ENCODE measurements around the gene MRPS16. TPM values are rescaled to one million over a fixed set of nuclear protein-coding genes. Genes with fewer than 3 reads are reported as not detected.

MRPS16 gene
- total RNA-seq, 1 donor from 2014 or later: 52.5 TPM

DNA sequence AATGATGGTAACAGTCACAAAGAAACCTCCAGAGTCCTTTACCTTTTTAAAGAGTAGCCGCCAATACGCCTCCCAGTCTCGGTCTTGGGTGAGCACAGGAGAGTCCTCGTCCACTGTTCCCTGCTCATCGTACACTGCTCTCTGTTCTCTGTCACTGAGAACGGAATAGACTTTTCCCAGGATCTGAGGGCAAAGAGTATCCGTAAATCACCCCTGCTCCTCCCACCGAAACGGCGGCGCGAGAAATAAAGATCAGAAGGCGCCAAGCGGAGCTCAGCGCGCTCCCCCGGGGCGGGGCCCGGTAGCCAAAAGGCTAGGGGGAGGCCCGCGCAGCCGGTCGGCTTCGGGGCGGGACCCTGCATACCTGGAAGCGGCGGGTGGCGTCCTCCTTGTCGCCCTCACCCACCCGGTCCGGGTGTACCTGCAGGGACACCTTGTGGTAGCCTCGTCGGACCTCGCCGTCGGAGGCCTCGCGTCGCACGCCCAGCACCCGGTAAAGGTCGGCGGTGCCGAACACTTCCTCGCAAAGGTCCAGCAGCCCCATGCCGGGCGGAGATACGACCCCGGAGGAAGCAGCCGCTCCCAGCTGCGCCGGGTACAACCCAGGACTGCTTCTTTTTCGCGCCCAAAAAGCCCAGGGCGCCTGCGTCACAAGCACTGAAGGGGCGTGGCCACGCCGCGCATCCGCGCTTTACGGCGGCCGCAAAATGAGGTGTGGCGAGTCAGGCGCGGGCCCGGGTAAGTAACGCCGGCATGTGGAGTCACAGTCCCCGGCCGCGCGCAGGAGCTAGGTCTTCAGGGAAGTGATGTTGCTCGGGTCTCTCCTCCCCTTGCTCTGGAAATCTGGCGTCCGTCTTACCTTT lies 5.6 kb downstream of the MRPS16 start, which contains the start of gene DNAJC9:
TSS of gene DNAJC9 (minus strand) at position 610 of the 863 bp plus-strand sequence. CDS start at position 544, 66 bp downstream.
- Histone ChIP-seq H3K27ac (peak within 1 kb of the TSS; percentile 88), H3K36me3 (peaks cover 49% of the 10 kb centered on the region), H3K4me3 (peak within 1 kb of the TSS; percentile 95), H3K27me3 (no peaks in the 10 kb centered on the region), H3K9me3 (no peaks in the 10 kb centered on the region), H3K4me1 (peaks cover 32% of the 10 kb centered on the region)
- DNase-seq: peak; percentile 98
- peak; percentile 6 for TF ChIP-seq CTCF (IDR thresholded peaks at IDR 0.05)
- intact Hi-C loops (cut with DNase I): no loop called here
- ATAC-seq: peak; percentile 99

- Histone ChIP-seq H3K27ac (peak overlapping the region; percentile 88), H3K4me1 (peaks cover 27% of the 10 kb centered on the region), H3K36me3 (peaks cover 55% of the 10 kb centered on the region), H3K27me3 (no peaks in the 10 kb centered on the region), H3K4me3 (peak overlapping the region; percentile 95), H3K9me3 (no peaks in the 10 kb centered on the region)
- intact Hi-C loops (cut with DNase I): no loop called here
- DNase-seq (no peak), ATAC-seq (no peak)
- no peak for TF ChIP-seq CTCF (IDR thresholded peaks at IDR 0.05)
Observed at GRCh38 chr10:73246322-73246645, 6.2 kb downstream of the MRPS16 start.

DNA sequence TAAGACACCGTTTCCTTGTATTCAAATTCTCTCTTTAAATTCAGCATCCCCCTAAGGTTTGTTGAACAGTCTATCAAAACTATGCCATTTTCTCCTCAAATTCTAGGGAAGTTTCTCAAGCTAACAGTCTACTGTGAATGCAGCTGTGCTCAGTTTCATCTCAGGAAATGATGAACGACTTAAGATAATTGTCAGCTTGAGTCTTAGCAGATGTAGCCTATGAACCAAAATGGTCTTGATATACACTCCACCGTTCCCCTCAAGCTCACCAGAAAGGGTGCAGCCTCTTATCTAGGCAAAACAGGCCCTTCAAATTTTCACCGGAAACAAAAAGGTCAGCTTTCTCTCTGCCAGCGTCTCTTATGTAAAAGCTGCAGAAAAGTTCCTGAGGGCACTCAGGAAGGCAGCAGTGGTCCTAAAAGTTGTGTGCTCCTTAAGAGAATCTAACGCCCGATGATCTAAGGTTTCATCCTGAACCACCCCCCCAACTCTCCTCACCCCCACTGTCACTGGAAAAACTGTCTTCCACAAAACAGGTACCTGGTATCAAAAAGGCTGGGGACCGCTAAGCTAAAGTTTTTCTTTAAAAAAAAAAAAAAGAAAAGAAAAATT lies 7.5 kb downstream of the MRPS16 start:
- Histone ChIP-seq H3K27ac (no peak overlapping the region), H3K36me3 (peaks cover 68% of the 10 kb centered on the region), H3K9me3 (no peaks in the 10 kb centered on the region), H3K27me3 (no peaks in the 10 kb centered on the region), H3K4me3 (no peak overlapping the region), H3K4me1 (peaks cover 21% of the 10 kb centered on the region)
- DNase-seq: no peak
- ATAC-seq: no peak
- no peak for TF ChIP-seq CTCF (IDR thresholded peaks at IDR 0.05)
- intact Hi-C loops (cut with DNase I): no loop called here

- H3K36me3 ChIP-seq: peaks cover 78% of the 10 kb centered on the region
- peaks cover 5% of the 10 kb centered on the region for H3K4me1 ChIP-seq
- H3K4me3 ChIP-seq: no peak overlapping the region
- intact Hi-C loops (cut with DNase I): no loop called here
- TF ChIP-seq CTCF (IDR thresholded peaks at IDR 0.05): no peak
- ATAC-seq (no peak), DNase-seq (no peak)
- no peak overlapping the region for H3K27ac ChIP-seq
- H3K27me3 ChIP-seq: no peaks in the 10 kb centered on the region
- H3K9me3 ChIP-seq: no peaks in the 10 kb centered on the region
Observed at GRCh38 chr10:73239908-73240307, 12.5 kb downstream of the MRPS16 start.

- Histone ChIP-seq H3K4me3 (no peak overlapping the region), H3K9me3 (no peaks in the 10 kb centered on the region), H3K36me3 (peaks cover 78% of the 10 kb centered on the region), H3K4me1 (no peaks in the 10 kb centered on the region), H3K27ac (no peak overlapping the region), H3K27me3 (no peaks in the 10 kb centered on the region)
- ATAC-seq (no peak), DNase-seq (no peak)
- intact Hi-C loops (cut with DNase I): no loop called here
- TF ChIP-seq CTCF (IDR thresholded peaks at IDR 0.05): no peak
Observed at GRCh38 chr10:73238990-73239566, 13.4 kb downstream of the MRPS16 start.

Data from upper lobe of right lung (tissue), 1 donor.